Ramos (cell line): ENCODE data around the gene C16orf96.

Experiments used
- in situ Hi-C: fragments of 300-500 bp; cut with MboI; formaldehyde crosslinking; loops from one replicate; pipeline ENCODE4 v1.14.3; 2022; ENCODE audit warnings: low sequenced_read_pairs; ENCODE audit not compliant: unreplicated experiment

Gene C16orf96

GRCh38 chr16:4613636-4614570 is 57.8 kb downstream of the C16orf96 start:
- in situ Hi-C loops = no loop called here

GRCh38 chr16:4614571-4615383 is 58.6 kb downstream of the C16orf96 start, which contains the start of gene UBALD1:
UBALD1 (minus strand) TSS chr16:4614888; CDS start chr16:4614797, 91 bp downstream.
- in situ Hi-C loops = no loop called here

- in situ Hi-C loops = no loop called here
Observed at GRCh38 chr16:4615384-4616046, 59.4 kb downstream of the C16orf96 start.

DNA sequence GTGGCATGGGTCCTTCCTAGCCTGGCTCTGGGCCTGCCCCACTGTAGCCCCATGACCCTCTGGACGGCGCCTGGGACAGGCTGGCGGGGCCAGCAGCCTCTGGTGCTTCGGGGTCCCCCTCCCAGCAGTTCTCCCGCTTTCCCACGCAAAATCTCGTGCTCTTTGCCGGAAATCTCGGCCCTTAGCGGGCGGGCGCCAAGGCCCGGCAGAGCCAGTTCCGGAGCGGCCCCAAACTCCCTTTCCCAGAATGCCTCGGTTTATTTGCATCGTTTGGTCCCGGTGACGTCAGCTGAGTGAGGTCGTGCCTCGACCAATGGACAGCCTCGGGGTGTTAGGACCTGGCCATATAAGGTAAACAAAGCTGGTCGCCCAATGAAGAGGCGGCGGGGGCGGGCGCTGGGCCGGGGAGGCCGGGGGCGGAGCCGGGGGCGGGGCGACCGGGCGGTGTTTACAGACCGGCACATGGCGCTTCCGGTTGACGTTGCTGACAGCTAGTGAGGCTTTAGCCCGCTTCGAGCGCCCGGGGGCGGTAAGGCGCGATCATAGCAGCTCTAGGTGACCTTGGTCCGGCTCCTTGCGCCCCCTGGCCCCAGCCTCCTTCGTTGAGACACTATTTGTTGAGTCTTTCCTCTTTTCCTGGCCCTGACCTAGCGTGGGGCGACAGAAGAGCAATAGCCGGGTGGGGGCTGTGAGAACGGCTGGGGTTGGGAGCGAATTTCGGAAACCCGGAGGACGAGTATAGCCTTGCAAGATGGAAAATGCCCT is 60.1 kb downstream of the C16orf96 start:
- in situ Hi-C loops = no loop called here

DNA sequence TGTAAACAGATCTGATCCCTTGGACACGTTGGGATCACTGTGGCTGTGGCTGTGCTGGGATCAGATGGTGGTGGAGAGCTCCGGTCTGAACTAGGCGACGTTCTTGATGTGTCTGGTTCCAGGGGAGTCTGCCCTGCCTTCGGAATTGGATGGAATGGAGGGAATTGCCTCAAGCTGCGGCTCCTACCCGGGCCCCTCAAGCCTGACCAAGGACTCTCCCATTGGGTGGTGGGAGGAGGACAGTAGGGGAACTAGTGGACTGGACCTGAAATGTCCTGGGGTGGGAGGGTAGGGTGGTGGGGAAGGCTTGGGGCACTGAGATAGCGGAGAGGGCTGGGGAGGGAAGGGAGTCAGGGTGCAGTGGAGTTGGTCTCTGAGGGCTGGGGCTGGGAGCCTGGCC is 61.7 kb downstream of the C16orf96 start:
- in situ Hi-C loops = no loop called here

DNA sequence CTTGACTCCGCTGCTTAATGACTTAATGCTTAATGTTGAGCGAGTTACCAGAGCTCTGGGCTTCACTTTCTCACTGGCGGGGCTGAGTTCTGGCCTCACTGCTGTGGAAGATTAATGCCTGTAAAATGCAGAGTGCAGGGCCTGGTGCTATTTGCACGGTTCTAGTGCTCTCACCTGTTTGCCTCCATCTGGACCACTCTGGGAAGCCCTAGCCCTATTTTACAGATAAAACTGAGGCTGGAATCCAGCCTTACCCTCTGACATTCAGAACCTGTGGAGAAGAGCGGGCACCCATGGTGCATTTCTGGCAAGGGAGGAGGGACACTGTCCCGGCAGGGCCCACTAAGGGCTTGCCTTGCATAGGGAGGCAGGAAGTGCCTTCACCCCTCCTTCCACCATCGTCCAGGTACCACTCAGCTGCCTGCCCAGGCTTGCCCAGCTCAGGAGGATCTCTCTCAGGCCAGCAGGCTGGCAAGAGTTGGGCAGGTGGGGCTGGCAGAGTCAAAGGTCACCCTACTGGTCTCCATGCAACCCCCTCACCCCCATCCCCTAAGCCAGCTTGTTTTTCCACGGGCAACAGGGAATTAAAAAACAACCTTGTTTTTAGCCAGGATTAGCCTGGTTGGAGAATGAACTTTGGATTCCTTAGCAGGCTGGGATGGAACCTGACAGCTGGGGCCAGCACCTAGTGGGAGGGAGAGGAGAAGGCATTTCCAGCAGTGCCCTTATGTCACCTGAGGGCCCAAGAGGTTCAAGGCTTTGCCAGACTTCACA is 62.7 kb downstream of the C16orf96 start:
- in situ Hi-C loops = no loop called here

- in situ Hi-C loops = no loop called here
Observed at GRCh38 chr16:4623593-4623992, 67.5 kb downstream of the C16orf96 start.

- in situ Hi-C loops = no loop called here
Observed at GRCh38 chr16:4624015-4624826, 68.1 kb downstream of the C16orf96 start, which contains the start of gene MGRN1. MGRN1 (plus strand) TSS chr16:4624826; CDS start chr16:4624961, 135 bp downstream.

- in situ Hi-C loops = no loop called here
Observed at GRCh38 chr16:4624827-4625559, 68.9 kb downstream of the C16orf96 start.

- in situ Hi-C loops = no loop called here
Observed at GRCh38 chr16:4625560-4626159, 69.5 kb downstream of the C16orf96 start.

DNA sequence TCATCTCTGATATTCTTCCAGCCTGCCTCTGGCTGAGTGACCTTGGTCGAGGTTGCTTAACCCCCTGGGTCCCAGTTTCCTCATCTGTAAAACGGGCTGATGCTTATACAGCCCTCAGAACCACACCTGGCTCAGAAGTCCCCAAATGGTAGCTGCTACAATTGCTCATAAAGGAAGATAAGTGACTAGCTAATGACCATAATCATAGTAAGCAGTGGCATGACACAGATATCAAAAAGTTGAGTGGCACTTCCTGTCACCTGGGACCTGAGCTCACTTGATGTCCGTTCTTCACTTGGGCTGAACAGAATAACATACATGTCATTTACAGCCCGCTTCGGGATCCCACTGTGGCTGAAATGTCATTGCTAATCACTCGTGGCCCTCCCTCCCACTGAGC is 70.3 kb downstream of the C16orf96 start:
- in situ Hi-C loops = no loop called here

- in situ Hi-C loops = no loop called here
Observed at GRCh38 chr16:4628283-4628682, 72.1 kb downstream of the C16orf96 start.

GRCh38 chr16:4631444-4631843 is 75.3 kb downstream of the C16orf96 start:
- in situ Hi-C loops = no loop called here

DNA sequence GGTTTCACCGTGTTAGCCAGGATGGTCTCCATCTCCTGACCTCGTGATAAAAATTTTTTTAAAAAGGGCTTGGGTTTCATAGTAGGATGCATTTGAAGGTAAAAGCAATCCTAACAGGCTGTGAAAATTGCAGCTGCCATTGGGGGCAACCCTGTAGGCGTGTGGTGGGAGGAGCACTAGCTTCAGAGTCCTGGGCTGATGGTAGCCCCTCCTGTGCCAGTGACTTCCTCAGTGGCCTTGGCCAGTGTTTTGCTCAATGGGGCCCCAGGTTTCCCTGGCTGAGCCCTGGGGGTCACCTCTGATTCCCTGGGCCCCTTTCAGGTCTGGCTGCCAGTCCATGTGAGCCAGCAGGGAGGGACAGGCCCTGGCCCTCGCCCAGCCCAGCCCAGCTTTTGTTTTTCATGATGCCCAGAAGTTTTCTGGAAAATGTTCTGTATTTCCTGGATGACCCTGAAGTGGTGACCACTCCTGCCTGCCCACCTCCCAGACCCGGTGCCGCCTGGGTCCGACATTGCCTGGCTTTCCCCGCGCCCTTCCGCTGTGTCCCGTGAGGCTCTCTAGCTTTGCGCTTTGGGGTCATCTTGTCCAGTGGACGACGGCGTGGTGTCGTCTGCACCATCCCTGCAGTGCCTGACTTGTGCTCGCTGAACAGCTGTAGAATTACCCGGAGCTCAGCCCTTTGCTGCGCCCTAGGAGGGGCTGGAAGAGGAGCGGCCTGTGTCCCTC is 77.9 kb downstream of the C16orf96 start:
- in situ Hi-C loops = no loop called here

- in situ Hi-C loops = no loop called here
Observed at GRCh38 chr16:4634768-4635167, 78.6 kb downstream of the C16orf96 start.

GRCh38 chr16:4636196-4636595 is 80.1 kb downstream of the C16orf96 start:
- in situ Hi-C loops = no loop called here
